Activated CD4-positive, CD25-positive, alpha-beta regulatory T cell (primary cell): ENCODE results near the gene DBP.
"Not testable (repeated sequence)": the region's sequence is repeated elsewhere in the genome, so short reads cannot be mapped to it uniquely, and the experiment has no call there.

ENCODE experiments used
- DNase-seq, 4 experiments: peaks; one replicate each; lab custom pipeline; 2025; lab: John Stamatoyannopoulos, UW

Gene DBP, protein sequence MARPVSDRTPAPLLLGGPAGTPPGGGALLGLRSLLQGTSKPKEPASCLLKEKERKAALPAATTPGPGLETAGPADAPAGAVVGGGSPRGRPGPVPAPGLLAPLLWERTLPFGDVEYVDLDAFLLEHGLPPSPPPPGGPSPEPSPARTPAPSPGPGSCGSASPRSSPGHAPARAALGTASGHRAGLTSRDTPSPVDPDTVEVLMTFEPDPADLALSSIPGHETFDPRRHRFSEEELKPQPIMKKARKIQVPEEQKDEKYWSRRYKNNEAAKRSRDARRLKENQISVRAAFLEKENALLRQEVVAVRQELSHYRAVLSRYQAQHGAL

DNA sequence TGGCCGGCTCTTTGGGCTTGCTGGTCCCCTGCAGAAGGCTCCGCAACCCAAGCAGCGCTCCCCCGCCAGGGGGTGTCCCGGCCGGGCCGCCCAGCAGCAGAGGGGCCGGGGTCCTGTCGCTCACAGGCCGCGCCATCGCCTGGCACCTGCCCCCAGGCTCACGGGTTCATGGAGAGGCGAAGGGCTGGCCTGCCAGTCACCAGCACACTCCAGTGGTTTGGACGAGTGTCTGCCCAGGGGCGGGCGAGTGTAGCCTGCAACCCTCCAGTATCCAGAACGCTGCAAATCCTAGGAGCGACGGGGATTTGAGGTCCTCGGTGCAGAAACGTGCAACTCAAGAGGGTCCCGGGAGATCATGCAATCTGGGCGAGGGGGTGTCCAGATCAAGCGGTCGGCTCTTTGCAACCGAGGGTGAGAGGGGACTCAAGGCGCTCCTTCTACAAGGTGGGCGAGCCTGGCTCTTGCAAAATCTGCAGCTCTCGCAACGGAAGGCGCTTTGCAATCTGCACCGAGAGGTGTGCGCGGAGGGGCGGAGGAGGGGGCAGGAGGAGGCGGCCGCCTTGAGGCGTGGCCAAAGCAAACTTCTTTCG is at the start of gene DBP:
TSS of gene DBP (minus strand) at position 521 of the 590 bp plus-strand sequence. CDS start at position 136, 385 bp downstream.
- peak in 1 of 4 experiments; percentile 46 for DNase-seq

DNA sequence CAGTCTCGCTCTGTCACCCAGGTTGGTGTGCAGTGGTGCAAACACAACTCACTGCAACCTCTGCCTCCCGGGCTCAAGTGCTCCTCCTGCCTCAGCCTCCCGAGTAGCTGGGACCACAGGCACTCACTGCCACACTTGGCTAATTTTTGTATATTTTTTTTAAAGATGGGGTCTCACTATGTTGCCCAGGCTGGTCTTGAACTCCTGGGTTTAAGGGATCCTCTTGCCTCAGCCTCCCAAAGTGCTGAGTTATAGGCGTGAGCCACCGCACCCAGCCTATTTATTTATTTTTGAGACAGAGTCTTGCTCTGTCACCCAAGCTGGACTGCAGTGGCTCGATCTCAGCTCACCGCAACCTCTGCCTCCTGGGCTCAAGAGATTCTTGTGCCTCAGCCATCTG is 49.5 kb upstream of the DBP start:
- DNase-seq: not testable (repeated sequence)

DNA sequence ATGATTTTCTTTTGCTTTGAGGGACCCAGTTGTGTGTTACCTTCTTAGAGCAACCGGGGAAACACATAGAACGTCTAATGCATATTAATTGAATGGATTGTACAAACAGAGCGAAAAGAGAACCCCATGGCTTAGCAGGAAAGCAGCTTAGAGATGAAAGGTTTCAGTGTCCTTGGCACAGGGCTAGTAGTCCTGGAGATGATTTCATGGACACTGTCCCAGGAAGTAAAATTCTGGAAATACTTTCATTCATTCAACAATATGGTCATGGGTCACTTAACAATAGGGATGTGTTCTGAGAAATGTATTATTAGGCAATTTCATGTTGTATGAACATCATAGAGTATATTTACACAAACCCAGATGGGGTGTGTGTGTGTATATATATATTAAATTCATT is 48.9 kb upstream of the DBP start:
- no peak for DNase-seq

DNA sequence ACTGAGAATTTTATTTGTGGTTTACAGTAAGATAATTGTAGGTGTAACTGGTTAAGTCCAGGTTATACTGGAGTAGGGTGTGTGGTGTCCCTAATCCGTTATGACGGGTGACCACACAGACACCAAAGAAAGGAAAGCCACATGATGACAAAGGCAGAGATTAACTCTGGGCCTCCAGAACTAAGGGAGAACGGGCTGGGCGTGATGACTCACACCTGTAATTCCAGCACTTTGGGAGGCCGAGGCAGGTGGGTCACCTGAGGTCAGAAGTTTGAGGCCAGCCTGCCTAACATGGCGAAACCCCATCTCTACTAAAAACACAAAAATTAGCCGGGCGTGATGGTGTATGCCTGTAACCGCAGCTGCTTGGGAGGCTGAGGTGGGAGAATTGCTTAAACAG is 48.4 kb upstream of the DBP start:
- DNase-seq: no peak

DNA sequence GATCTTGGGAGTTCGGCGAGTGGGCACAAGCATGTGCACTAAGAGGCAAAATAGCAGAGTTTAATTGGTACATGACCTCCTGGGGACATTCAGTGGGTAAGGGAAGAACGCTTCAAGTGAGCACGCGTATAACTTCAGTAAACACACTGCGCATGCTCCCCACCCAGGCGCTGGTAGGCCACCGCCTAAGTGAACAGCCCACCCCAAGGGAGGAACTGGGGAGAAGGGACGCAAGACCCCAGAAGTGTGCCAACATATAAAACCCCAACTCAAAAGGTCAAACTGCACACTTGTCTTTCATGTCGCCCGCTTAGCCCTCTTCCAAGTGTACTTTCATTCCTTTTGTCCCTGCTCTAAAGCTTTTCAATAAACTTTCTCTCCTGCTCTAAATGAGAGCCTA is 46.2 kb upstream of the DBP start:
- DNase-seq: no peak

DNA sequence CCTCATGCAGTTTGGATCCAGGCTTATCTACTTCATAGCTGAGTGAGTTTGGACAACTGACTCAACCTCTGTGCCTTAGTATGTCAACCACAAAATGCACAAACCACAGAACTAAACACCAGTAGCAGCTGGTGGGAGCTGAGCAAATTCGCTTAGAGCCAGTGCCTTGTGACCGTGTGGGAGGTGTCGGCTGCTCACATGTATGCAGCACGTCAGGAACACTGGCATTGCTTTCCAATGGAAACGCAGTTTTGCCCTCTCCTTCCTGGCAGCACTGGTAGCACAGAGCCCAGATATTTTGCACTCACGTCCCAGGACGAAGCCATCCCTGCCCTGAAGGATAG is 43.9 kb upstream of the DBP start:
- DNase-seq: no peak

DNA sequence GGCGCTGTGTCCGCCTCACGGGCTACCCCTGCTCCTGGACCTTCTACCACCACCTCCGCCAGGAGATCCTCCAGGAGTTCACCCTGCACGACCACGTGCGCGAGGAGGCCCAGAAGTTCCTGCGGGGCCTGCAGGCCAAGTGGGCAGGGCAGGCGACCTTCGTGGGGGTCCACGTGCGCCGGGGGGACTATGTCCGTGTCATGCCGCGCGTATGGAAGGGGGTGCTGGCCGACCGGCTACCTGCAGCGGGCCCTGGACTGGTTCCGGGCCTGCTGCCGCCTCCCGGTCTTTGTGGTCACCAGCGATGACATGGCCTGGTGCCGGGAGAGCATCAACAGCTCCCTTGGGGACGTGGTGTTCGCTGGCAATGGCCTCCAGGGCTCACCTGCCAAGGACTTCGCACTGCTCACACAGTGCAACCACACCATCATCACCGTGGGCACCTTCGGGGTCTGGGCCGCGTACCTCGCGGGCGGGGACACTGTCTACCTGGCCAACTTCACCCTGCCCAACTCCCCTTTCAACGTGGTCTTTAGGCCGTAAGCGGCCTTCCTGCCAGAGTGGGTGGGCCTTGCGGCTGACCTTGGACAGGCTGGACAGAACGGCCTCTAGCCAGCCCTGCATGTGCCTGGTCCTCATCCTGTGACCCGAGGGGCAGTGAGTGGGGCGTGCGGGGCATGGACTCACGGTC is 43.4 kb upstream of the DBP start:
- no peak for DNase-seq

DNA sequence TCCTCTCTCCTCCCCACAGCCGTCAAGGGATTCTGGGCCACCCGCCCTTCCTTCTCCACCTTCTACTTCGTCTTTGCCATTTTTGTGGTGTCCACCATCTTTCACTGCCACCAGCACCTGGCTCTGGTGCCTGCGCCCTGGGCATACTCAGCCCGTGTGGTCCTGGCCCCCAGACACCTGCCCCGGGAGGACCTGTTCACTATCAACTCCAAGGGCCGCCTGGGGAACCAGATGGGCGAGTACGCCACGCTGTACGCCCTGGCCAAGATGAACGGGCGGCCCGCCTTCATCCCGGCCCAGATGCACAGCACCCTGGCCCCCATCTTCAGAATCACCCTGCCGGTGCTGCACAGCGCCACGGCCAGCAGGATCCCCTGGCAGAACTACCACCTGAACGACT is 42.8 kb upstream of the DBP start:
- DNase-seq: not testable (repeated sequence)

DNA sequence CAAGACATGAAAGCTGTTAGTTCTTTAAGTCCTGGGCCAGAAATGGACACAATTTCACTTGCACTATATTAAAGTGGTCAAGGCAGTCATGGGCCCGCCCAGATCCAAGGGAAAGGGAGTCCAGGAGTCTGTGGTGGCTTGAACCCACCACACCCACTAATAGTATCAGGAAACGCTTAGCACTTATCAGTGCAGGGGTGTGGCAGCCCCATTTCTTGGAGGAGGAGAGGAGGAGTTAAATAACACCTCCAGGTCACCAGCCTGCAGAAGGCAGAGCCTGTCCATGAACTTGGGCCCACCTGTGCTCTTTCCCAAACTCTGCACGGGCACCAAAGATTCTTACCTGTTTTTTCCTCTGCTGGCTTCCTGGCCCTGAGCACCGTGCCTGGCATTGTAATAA is 41.0 kb upstream of the DBP start:
- no peak for DNase-seq

DNA sequence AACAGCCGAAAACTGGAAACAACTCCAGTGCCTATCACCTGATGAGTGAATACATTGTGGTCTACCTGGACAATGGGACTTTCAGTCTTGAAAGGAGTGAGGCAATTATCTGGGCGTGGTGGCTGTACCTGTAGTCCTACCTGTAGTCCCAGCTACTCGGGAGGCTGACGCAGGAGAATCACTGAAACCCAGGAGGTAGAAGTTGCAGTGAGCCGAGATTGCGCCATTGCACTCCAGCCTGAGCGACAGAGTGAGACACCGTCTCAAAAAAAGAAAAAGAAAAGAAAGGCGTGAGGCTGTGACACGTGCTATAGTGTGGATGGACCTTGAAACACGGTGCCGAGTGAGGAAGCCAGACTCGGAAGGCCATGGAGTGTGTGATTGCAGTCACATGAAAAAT is 39.7 kb upstream of the DBP start:
- DNase-seq: no peak

DNA sequence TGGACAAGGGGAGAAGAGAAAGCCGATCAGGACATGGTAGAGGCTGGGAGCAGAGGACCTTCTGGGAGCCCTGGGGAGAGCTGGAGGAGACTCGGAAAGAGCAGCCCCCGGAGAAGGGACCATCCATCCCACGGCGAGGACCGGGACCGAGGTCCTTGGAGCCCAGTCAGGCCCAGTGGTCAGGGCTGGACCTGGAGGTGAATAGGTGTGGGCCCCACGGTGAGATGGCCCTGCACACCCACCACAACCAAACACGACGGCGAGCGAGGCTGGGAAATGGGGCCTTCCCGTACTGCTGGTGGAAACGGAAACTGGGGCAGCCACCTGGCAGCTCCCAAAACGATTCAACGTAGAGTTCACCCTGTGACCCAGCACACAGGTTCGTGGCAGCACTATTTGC is 39.3 kb upstream of the DBP start:
- DNase-seq: no peak

DNA sequence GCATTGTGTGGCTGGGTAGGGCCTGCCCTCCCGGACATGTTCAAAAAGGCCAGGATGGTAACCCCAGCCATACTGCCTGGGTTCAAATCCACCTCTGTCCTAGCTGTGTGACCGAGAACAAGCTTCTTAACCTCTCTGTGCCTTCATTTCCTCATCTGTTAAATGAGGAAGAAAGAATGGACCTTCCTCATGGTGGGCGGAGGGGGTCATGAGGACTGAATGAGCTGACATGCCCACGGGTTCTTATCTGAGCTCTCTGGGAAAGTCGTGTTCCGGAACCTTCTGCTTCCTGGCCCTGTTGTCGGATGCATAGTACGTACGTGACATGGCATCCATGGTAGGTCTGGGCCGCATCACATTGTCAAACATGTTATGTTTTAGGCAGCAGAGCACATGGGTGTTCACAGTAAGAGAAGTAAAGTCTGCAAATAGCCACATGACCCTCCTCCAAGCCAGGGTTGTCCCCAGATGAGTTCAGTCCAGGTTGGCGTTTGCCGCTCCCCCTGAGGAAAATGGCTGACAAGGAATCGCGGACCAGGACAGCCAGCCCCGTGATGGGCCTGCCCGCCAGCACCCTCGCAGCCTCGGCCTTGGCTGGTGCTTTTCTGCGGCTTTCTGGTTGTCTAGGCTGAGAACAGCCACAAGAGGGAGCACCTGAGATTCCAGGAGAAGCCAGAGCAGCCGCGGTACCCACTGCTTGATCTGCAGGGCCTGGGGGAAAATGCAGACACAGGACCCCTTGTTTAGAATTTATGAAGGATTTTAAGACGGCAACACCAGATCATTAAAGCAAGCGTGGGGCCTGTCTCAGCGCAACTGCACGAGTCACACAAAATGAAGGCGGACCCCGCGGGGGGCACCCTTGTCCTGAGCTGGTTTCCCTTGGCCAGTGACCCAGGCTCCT is 38.0 kb upstream of the DBP start:
- DNase-seq: peak; percentile 37 to 61 (median 47)

DNA sequence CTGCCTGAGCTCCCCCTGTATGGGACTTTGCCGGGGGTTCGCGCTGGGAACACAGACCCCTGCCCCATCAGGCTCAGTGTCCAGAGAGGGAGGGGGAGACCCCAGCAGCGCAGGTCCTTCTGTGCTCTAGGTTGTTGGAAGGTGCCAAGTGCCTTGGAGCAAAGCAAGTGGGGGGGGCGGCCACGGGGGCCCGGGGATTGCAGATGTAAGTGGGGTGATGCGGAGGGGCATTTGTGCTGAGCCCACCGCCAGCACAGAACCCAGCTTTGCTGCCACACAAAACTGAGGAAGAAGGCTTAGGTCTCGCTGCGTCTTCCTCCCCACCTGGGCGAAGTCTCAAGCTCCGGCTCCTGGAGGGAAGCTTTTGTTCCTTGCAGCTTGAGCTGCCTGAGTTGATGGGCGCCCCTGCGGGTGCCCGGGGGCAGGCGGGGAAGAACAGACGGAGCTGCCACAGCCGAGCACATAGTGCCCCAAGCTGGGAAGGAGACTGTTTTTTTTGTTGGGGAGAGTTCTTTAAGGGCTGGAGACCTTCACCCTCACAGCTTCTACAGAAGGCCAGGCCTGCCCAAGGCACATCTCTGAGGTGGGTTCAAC is 37.1 kb upstream of the DBP start:
- no peak for DNase-seq

DNA sequence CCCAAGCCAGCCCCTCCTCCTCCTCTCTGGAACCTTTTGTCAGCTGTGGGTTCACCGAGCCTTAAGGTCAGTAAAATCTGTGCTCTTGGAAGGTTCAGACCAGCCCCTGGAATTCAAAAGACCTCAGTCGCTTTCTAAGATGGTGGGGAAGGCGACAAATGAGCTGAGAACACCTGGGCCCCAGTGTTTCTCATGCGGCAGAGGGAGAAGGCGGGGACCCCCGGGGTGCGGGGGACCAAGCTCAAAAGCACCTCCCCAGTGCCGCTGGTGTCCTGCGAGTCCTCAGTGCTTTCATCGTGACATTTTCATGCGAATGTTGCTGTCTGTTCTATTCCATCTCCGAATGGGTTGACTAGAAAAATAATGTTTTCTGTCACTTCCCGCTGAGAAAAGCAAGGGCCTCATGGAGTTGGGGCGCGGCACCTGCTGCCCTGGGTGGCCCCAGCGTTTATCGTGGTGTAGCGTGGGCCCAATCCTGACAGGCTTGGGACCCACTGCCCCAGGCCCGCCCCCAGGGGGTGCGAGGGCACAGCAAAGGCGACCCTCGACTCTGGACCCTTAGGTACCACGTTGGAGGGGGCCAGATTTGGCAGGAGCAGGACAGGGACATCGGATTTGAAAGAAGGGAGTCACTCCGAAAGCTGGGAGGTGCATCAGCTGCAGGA is 36.4 kb upstream of the DBP start:
- no peak for DNase-seq

DNA sequence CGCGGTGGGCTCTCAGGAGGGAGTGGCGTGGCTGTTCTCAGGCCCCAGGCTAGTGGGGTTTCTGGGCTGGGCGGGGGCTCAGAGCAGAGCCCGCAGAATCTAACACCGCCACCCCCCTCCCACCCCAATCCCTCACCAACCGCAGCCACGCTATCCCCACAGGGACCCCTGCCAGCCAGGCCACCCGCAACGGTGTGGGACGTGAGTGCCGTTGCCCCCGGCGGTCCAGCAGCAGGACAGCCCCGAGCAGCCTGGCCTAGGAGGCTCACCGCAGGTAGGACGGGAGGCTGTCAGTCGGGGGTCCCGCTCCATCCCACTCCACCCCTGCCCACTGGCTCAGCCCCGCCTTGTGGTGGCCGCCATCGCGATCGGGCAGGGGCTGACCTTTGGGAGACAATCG is 35.8 kb upstream of the DBP start, which contains the start of gene NTN5:
TSS of gene NTN5 (minus strand) at position 24 of the 400 bp plus-strand sequence. CDS start 2,031 bp downstream, outside the sequence.
- DNase-seq: no peak

DNA sequence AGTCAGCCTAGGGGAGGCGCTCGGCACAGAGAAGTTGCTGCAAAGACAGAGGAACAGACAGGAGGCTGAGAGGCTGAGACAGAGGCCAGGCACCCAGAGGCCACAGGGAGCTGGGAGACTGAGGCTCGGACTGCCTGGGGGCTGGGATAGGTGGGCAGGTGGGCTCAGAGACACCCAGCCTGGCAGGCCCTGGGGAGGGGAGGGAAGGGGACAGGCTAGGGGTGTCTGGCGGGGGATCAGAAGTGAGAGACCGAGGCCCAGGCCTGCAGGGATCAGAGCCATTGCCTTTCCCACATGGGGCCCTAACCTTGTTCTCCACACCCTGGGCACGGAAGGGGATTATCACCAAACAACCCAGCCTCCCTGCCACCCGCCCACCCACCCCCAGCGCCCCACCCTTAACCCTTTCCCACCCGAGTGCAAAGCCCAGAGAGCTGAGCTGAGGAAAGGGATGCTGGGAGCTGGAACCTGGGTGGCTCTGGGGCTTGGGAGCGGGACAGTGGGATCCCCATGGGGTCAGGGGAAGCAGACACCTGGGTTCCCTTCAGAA is 34.3 kb upstream of the DBP start:
- DNase-seq: no peak

DNA sequence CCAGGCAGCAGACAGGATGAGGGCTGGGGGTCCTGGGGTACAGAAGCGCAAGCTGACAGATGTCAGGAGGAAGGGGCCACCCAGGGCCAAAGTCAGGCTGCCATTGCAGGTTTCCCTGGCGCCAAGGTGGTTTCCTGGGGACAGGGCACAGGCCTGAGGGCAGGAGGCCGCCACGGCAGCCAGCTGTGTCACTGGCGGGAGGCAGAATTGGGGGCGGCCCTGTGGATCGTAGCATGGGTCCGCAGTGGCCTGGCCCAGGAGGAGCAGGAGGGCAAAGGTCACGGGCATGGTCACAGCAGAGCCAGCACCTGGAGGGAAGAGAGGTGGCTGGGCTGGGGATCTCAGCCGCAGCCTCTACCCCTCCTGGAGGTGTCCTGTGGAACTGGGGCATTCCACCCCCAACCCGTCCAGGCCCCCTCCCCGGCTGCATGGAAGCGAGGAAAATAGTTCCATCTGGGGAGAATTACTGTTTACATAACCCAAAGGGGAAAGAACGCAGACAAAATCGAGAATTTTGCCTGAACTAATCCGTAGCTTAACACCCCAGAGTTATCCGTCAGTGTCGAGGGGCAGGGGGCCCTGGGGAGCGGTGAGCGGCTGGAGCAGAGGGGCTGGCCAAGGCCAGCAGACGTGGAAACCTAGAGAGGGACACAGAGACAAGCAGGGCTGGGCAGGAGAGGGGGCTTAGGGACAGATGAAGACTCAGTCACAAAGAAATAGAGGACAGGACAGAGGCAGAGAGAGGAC is 33.7 kb upstream of the DBP start:
- no peak for DNase-seq

DNA sequence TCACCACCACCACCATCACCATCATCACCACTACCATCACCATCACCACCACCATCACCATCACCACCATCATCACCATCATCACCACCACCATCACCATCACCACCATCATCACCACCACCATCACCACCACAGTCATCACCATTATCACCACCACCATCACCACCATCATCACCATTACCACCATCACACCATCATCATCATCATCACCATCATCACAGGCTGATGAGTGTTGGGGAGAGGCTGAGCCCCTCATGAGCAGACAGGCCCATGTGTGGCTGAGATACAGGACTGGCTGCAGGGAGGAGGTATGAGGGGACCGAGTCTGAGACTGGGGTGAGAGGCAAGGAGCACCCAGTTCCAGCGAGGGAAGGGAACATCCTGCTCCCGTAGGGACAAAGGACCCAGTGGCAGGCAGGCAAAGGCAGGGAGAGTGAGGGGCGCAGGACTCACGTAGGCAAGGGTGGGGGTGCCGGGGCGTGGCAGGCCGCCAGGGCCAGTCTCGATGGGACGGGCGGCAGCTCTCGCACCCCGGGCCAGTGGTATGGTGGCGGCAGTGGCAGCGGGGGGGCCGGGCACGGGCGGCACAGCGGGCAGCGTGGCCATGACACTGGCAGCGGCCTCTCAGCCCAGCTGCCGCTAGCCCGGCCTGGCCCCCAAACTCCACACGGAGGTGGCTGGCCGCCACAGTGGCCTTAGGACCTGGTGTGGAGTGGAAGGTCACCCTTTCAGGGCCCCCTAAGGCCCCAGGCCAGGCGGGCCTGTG is 32.9 kb upstream of the DBP start:
- DNase-seq: no peak

DNA sequence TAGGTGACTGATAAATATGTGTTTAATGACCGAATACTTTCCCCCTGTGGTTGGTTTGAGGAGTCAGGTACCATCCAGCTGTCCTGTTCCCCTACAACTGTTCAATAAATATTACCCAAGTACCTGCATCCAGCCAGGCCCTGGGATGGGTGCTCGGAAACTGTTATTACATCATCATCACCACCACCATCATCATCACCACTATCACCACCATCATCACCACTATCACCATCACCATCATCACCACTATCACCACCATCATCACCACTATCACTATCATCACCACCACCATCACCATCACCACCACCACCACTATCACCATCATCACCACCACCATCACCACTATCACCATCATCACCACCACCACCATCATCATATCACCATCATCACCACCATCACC is 31.6 kb upstream of the DBP start:
- DNase-seq: no peak

DNA sequence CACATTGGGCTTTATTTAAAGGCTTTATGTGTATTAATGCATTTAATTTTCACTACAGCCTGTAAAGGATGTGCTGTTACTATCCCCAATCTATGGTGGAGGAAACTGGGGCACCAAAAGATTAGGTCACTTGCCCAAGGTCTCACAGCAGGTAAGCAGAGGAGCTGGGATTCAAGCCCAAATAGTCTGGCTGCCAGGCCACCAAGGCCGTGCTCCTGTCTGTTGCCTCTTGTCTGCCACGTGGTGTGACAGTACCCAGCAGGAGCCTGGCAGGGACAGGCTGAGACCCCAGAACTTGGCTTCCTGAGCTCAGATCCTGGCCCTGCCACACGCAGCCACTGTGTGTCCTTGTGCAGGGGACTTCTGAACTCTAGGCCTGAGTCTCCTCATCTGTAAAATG is 31.2 kb upstream of the DBP start:
- no peak for DNase-seq
